Ovary (tissue), 3 donors: ENCODE data around the gene TEKT5.

ENCODE experiments used
- CTCF ChIP-seq, 3 donors: fragments of 450-650 bp in 2 of 3; fragments of 200-600 bp in 1 of 3; IDR thresholded peaks; one replicate each; pipeline versions ENCODE4 v1.5.1 to v1.8.0; 2016 to 2022; ENCODE audit warnings: antibody characterized with exemption in 3 of 3, mild to moderate bottlenecking in 1 of 3
- POLR2A ChIP-seq: fragments of 450-650 bp; IDR thresholded peaks from one replicate; pipeline ENCODE4 v1.6.1; 2017; ENCODE audit warnings: antibody characterized with exemption, mild to moderate bottlenecking, moderate library complexity
- donor health status: DM: no; HTN: no; CAD: no.

GRCh38 chr16:10647264-10647720 is 47.4 kb downstream of the TEKT5 start:
- TF ChIP-seq POLR2A: no peak
- TF ChIP-seq CTCF (IDR thresholded peaks at IDR 0.05): no peak
